Psoas muscle (tissue), 8 donors: ENCODE measurements around the gene ZFYVE26. TPM values are rescaled to one million over a fixed set of nuclear protein-coding genes. Genes with fewer than 3 reads are reported as not detected.
"Not testable (repeated sequence)": the region's sequence is repeated elsewhere in the genome, so short reads cannot be mapped to it uniquely, and the experiment has no call there.

Experiments used
- ATAC-seq, 4 donors: fragments of 200-7000 bp; cut with Tn5 transposase; one replicate each; pipeline ENCODE4 v1.9.1; 2020; ENCODE audit warnings: moderate library complexity in 3 of 4, mild to moderate bottlenecking in 2 of 4
- DNase-seq, 2 donors: peaks; one replicate each; pipeline ENCODE4 v3.0.0-alpha.2; 2020
- H3K27ac ChIP-seq: fragments of 200-600 bp; one replicate; pipeline ENCODE4 v1.8.0; 2022
- H3K27me3 ChIP-seq, 3 donors: fragments of 200-600 bp in 1 of 3; one replicate each; pipeline versions ENCODE4 v1.6.1 to v1.8.0; 2013 to 2022; ENCODE audit warnings: low read length in 2 of 3, mild to moderate bottlenecking in 2 of 3, moderate library complexity in 1 of 3; ENCODE audit not compliant: insufficient read depth in 3 of 3
- H3K36me3 ChIP-seq, 2 donors: fragments of 200-600 bp in 1 of 2; one replicate each; pipeline versions ENCODE4 v1.6.1 to v1.8.0; 2013 to 2022; ENCODE audit warnings: low read depth in 1 of 2, mild to moderate bottlenecking in 1 of 2, moderate library complexity in 1 of 2; ENCODE audit not compliant: insufficient read depth in 1 of 2
- H3K4me1 ChIP-seq: fragments of 200-600 bp; one replicate; pipeline ENCODE4 v1.8.0; 2022
- H3K4me3 ChIP-seq: fragments of 200-600 bp; one replicate; pipeline ENCODE4 v1.8.0; 2022; ENCODE audit warnings: mild to moderate bottlenecking
- H3K9me3 ChIP-seq: fragments of 200-600 bp; one replicate; pipeline ENCODE4 v1.8.0; 2022
- CTCF ChIP-seq: fragments of 200-600 bp; IDR thresholded peaks from one replicate; pipeline ENCODE4 v1.8.0; 2022; ENCODE audit warnings: antibody characterized with exemption
- WGBS, 3 donors: extraction: QIAGEN DNeasy Blood & Tissue Kit; methylation state at CpG; one replicate each; pipeline versions ENCODE4 v1.1.6 to v1.1.7; 2013; 5-methylcytosine and 5-hydroxymethylcytosine counted together
- intact Hi-C, 2 donors: fragments of 100-400 bp; cut with DNase I; formaldehyde crosslinking; loops; one replicate each; pipeline versions ENCODE4 v1.11.0 to v1.14.2; 2022
- polyA plus RNA-seq, 3 donors: library from polyadenylated mRNA; stranded (reverse); fragments of 200-250 nt; gene quantifications; one replicate each; pipeline ENCODE4 v1.2.3, GENCODE V29; 2013
- total RNA-seq, 4 donors: library from RNA; stranded (reverse); fragmentation: NEBNext Ultra II Directional in 2 of 4; extraction: Animal tissue kit (Norgen Biotek cat#: 25700) in 2 of 4; gene quantifications; one replicate each; pipeline versions ENCODE4 v1.2.1 to v1.2.4, GENCODE V29; 2021 to 2023
- donor health status: healthy with polysubstance abuse.
- donor health status: DM: no; HTN: no; CAD: no; lungs with moderate emphysema.
- donor health status: Bipolar disorder and iron deficiency.
- donor health status: healthy.
- donor health status: DM: yes; HTN: yes; CAD: no.
- donor health status: DM: no; HTN: no; CAD: no.
- donor health status: DM: no; HTN: no; CAD: no.
- donor health status: DM: yes; HTN: yes; CAD: no.

The ZFYVE26 gene
- total and polyA plus RNA-seq, 7 donors: 3.9 to 18.7 (median 14.9) TPM

GRCh38 chr14:67819563-67820421 is 3.4 kb upstream of the ZFYVE26 start, which contains the start of gene RAD51B:
RAD51B (plus strand) TSS chr14:67819779.
- DNase-seq: peak; percentile 80 to 88
- intact Hi-C loops: no loop called here
- 0 to 1% (median 0%) methylated on average over 30 of the region's 30 CpGs for WGBS, 3 donors
- no peaks in the 10 kb centered on the region for H3K9me3 ChIP-seq
- H3K27me3 ChIP-seq: no peaks in the 10 kb centered on the region
- peak within 1 kb of the TSS; percentile 55 for H3K27ac ChIP-seq
- H3K36me3 ChIP-seq: peaks cover 0 to 4% of the 10 kb centered on the region in 2 donors
- TF ChIP-seq CTCF: no peak
- ATAC-seq: peak; percentile 80 to 86 (median 84)
- peaks cover 19% of the 10 kb centered on the region for H3K4me1 ChIP-seq
- H3K4me3 ChIP-seq: peak within 1 kb of the TSS; percentile 98

- Histone ChIP-seq H3K4me1 (peaks cover 24% of the 10 kb centered on the region), H3K36me3 (peaks cover 0 to 17% of the 10 kb centered on the region in 2 donors)
- ATAC-seq, H3K4me3 ChIP-seq, intact Hi-C loops, H3K27me3 ChIP-seq, H3K9me3 ChIP-seq, DNase-seq, H3K27ac ChIP-seq: not testable (repeated sequence)
- 93 to 95% (median 95%) methylated on average over 6 of the region's 6 CpGs for WGBS, 3 donors
Measured at GRCh38 chr14:67818476-67818875, 2.1 kb upstream of the ZFYVE26 start.

GRCh38 chr14:67817750-67818438 is 1.5 kb upstream of the ZFYVE26 start:
- 90 to 93% (median 90%) methylated on average over 14 of the region's 14 CpGs for WGBS, 3 donors
- no peak for TF ChIP-seq CTCF
- intact Hi-C loops: no loop called here
- H3K4me1 ChIP-seq: peaks cover 24% of the 10 kb centered on the region
- H3K27ac ChIP-seq: no peak overlapping the region
- ATAC-seq (no peak), DNase-seq (no peak)
- H3K27me3 ChIP-seq: no peaks in the 10 kb centered on the region
- no peak overlapping the region for H3K4me3 ChIP-seq
- H3K36me3 ChIP-seq: peaks cover 0 to 23% of the 10 kb centered on the region in 2 donors
- H3K9me3 ChIP-seq: no peaks in the 10 kb centered on the region

GRCh38 chr14:67815573-67816225 is 691 bp downstream of the ZFYVE26 start:
- TF ChIP-seq CTCF: no peak
- H3K9me3 ChIP-seq: no peaks in the 10 kb centered on the region
- H3K27ac ChIP-seq: peak overlapping the region; percentile 88
- ATAC-seq: no peak
- DNase-seq: no peak
- 3 to 5% (median 4%) methylated on average over 14 of the region's 14 CpGs for WGBS, 3 donors
- peaks cover 21% of the 10 kb centered on the region for H3K4me1 ChIP-seq
- no peaks in the 10 kb centered on the region for H3K27me3 ChIP-seq
- H3K4me3 ChIP-seq: peak overlapping the region; percentile 99
- H3K36me3 ChIP-seq: peaks cover 0 to 45% of the 10 kb centered on the region in 2 donors
- intact Hi-C loops: no loop called here

GRCh38 chr14:67814821-67815220 is 1.6 kb downstream of the ZFYVE26 start:
- intact Hi-C loops: no loop called here
- H3K36me3 ChIP-seq: peaks cover 0 to 54% of the 10 kb centered on the region in 2 donors
- DNase-seq: no peak
- no peak for TF ChIP-seq CTCF
- no peaks in the 10 kb centered on the region for H3K9me3 ChIP-seq
- ATAC-seq: no peak
- H3K27ac ChIP-seq: no peak overlapping the region
- 75 to 82% (median 76%) methylated on average over 2 of the region's 2 CpGs for WGBS, 3 donors
- H3K4me3 ChIP-seq: peak overlapping the region; percentile 99
- no peaks in the 10 kb centered on the region for H3K27me3 ChIP-seq
- peaks cover 15% of the 10 kb centered on the region for H3K4me1 ChIP-seq
